Measurements from ENCODE around the gene GBF1. TPM values are rescaled to one million over a fixed set of nuclear protein-coding genes. Genes with fewer than 3 reads are reported as not detected.

The GBF1 gene
- total and polyA plus RNA-seq, 2 of the 13 experiments (the other 11 are each of a cell fraction or from before 2014, with no cell fraction given), result 17.1 to 21.9 TPM

- TF ChIP-seq XRCC5 (optimal IDR thresholded peaks at IDR 0.05; ENCODE audit: low read length) (peak; percentile 81), ATF7 (IDR thresholded peaks at IDR 0.05) (no peak), ATF7 (CRISPR knock-in tag; IDR thresholded peaks at IDR 0.05) (no peak), MEF2D (CRISPR knock-in tag; IDR thresholded peaks at IDR 0.05) (0 out of 2 replicates have a peak, but pooled peaks have one; percentile 44), ZNF562 (CRISPR knock-in tag; IDR thresholded peaks at IDR 0.05; ENCODE audit: borderline replicate concordance) (no peak), ZNF768 (CRISPR knock-in tag; IDR thresholded peaks at IDR 0.05) (peak; percentile 64), ZSCAN31 (CRISPR knock-in tag; IDR thresholded peaks at IDR 0.05; ENCODE audit: low read depth) (no peak), ZNF552 (CRISPR knock-in tag; IDR thresholded peaks at IDR 0.05; ENCODE audit: borderline replicate concordance) (no peak), TEAD3 (CRISPR knock-in tag; optimal IDR thresholded peaks at IDR 0.05; ENCODE audit: borderline replicate concordance) (peak; percentile 32), ADNP (CRISPR knock-in tag; IDR thresholded peaks at IDR 0.05) (peak; percentile 63; the same call in 1 of the 2 replicates), YY1 (IDR thresholded peaks at IDR 0.05; ENCODE audit: insufficient read depth, insufficient replicate concordance, low read depth, low read length) (peak; percentile 24), ZSCAN5A (CRISPR knock-in tag; IDR thresholded peaks at IDR 0.05; ENCODE audit: borderline replicate concordance) (no peak), ZBTB33 (CRISPR knock-in tag; IDR thresholded peaks at IDR 0.05) (0 out of 2 replicates have a peak, but pooled peaks have one; percentile 44), CBX1 (IDR thresholded peaks at IDR 0.05; ENCODE audit: low read depth) (no peak), ZNF350 (CRISPR knock-in tag; IDR thresholded peaks at IDR 0.05; ENCODE audit: borderline replicate concordance, low read depth) (peak; percentile 31; the same call in 1 of the 2 replicates), ZMYM2 (CRISPR knock-in tag; IDR thresholded peaks at IDR 0.05) (peak; percentile 94), MIXL1 (CRISPR knock-in tag; IDR thresholded peaks at IDR 0.05) (0 out of 2 replicates have a peak, but pooled peaks have one; percentile 21), KLF13 (CRISPR knock-in tag; IDR thresholded peaks at IDR 0.05) (no peak), ZNF720 (CRISPR knock-in tag; IDR thresholded peaks at IDR 0.05) (no peak), BORCS8-MEF2B (CRISPR knock-in tag; IDR thresholded peaks at IDR 0.05) (0 out of 2 replicates have a peak, but pooled peaks have one; percentile 20), SALL2 (CRISPR knock-in tag; IDR thresholded peaks at IDR 0.05) (no peak), HNRNPLL (IDR thresholded peaks at IDR 0.05; ENCODE audit: low read depth, low read length, poor library complexity, severe bottlenecking) (peak; percentile 50), ATF4 (CRISPR knock-in tag; IDR thresholded peaks at IDR 0.05) (no peak), ZNF282 (IDR thresholded peaks at IDR 0.05; ENCODE audit: partially characterized antibody) (no peak), GTF3A (CRISPR knock-in tag; conservative IDR thresholded peaks at IDR 0.05) (no peak), GATAD1 (CRISPR knock-in tag; IDR thresholded peaks at IDR 0.05) (0 out of 2 replicates have a peak, but pooled peaks have one; percentile 17), MXI1 (IDR thresholded peaks at IDR 0.05; ENCODE audit: borderline replicate concordance, low read depth, low read length) (peak; percentile 20; the same call in 1 of the 3 replicates), SMC3 (IDR thresholded peaks at IDR 0.05; ENCODE audit: low read length) (no peak)
These were observed 13.7 kb upstream of the GBF1 start (continued) for GRCh38 chr10:102231357-102232318.
